CD14-positive monocyte (primary cell): ENCODE measurements around the gene PDLIM5. TPM values are rescaled to one million over a fixed set of nuclear protein-coding genes. Genes with fewer than 3 reads are reported as not detected.

Experiments used
- DNase-seq, 3 donors: peaks; one replicate each; pipeline ENCODE4 v3.0.0-alpha.2; 2011 to 2022
- H2AFZ ChIP-seq: 2 replicates; pipeline ENCODE4 v1.6.0; 2012; ENCODE audit warnings: mild to moderate bottlenecking, low read depth, low read length, inconsistent platforms; ENCODE audit not compliant: insufficient read depth, poor library complexity, severe bottlenecking
- H3K27ac ChIP-seq, 2 donors: 1 replicate in 1 of 2; 2 replicates in 1 of 2; pipeline ENCODE4 v1.5.1; 2012 to 2013; ENCODE audit warnings: low read length in 2 of 2, control low read depth in 1 of 2, inconsistent platforms in 1 of 2, low read depth in 1 of 2, mild to moderate bottlenecking in 1 of 2
- H3K27me3 ChIP-seq, 2 donors: one replicate each; pipeline versions ENCODE4 v1.6.0 to v1.6.1; 2011 to 2013; ENCODE audit warnings: low read length in 2 of 2; ENCODE audit not compliant: control insufficient read depth in 2 of 2, insufficient read depth in 2 of 2
- H3K36me3 ChIP-seq, 2 donors: replicated peaks in 1 of 2; 1 replicate in 1 of 2; 2 replicates in 1 of 2; pipeline versions ENCODE4 v1.5.1 to v1.6.1; 2012 to 2013; ENCODE audit warnings: low read length in 2 of 2, control low read depth in 1 of 2, inconsistent platforms in 1 of 2, mild to moderate bottlenecking in 1 of 2; ENCODE audit not compliant: insufficient read depth in 2 of 2, control insufficient read depth in 1 of 2
- H3K4me1 ChIP-seq, 2 donors: 1 replicate in 1 of 2; 2 replicates in 1 of 2; pipeline versions ENCODE4 v1.5.1 to v1.6.1; 2012 to 2013; ENCODE audit warnings: low read length in 2 of 2, control low read depth in 1 of 2, inconsistent platforms in 1 of 2, mild to moderate bottlenecking in 1 of 2, moderate library complexity in 1 of 2; ENCODE audit not compliant: insufficient read depth in 2 of 2, control insufficient read depth in 1 of 2
- H3K4me2 ChIP-seq: replicated peaks from 2 replicates; pipeline ENCODE3; 2012; ENCODE audit warnings: low read length, moderate library complexity, mild to moderate bottlenecking; ENCODE audit not compliant: poor library complexity, severe bottlenecking; ENCODE audit errors: extremely low read depth
- H3K4me3 ChIP-seq, 3 experiments: fragments of 200-600 bp in 1 of 3; sonication (generic) in 1 of 3; replicated peaks in 1 of 3; 1 replicate in 2 of 3; 2 replicates in 1 of 3; pipeline ENCODE4 v1.5.1; 2011 to 2013; ENCODE audit warnings: low read length in 3 of 3, mild to moderate bottlenecking in 3 of 3, control low read depth in 2 of 3, low read depth in 2 of 3, inconsistent platforms in 1 of 3, moderate library complexity in 1 of 3
- H3K79me2 ChIP-seq: 2 replicates; pipeline ENCODE4 v1.6.0; 2012; ENCODE audit warnings: mild to moderate bottlenecking, control low read depth, inconsistent platforms, low read length, moderate library complexity; ENCODE audit not compliant: insufficient read depth
- H3K9ac ChIP-seq: 2 replicates; pipeline ENCODE4 v1.6.0; 2017; ENCODE audit warnings: low read length, mild to moderate bottlenecking; ENCODE audit not compliant: insufficient read depth, poor library complexity, severe bottlenecking
- H3K9me3 ChIP-seq, 2 donors: replicated peaks in 1 of 2; 1 replicate in 1 of 2; 2 replicates in 1 of 2; pipeline versions ENCODE4 v1.5.1 to v1.6.1; 2012 to 2013; ENCODE audit warnings: low read length in 2 of 2, control low read depth in 1 of 2; ENCODE audit not compliant: control insufficient read depth in 1 of 2, insufficient read depth in 1 of 2
- H4K20me1 ChIP-seq: 2 replicates; pipeline ENCODE4 v1.6.0; 2012; ENCODE audit warnings: mild to moderate bottlenecking, low read length, control low read depth, moderate library complexity; ENCODE audit not compliant: insufficient read depth
- H3K27ac Mint-ChIP-seq, 7 donors: one replicate each; pipeline ENCODE4 v1.8.0; 2020; ENCODE audit warnings: mild to moderate bottlenecking in 7 of 7, mixed read lengths in 7 of 7, moderate library complexity in 6 of 7, inconsistent platforms in 2 of 7
- H3K27me3 Mint-ChIP-seq, 3 donors: one replicate each; pipeline ENCODE4 v1.8.0; 2021 to 2022; ENCODE audit warnings: low read depth in 3 of 3, mild to moderate bottlenecking in 3 of 3, mixed read lengths in 3 of 3, moderate library complexity in 3 of 3, inconsistent platforms in 1 of 3
- H3K36me3 Mint-ChIP-seq, 2 donors: one replicate each; pipeline ENCODE4 v1.8.0; 2020; ENCODE audit warnings: mixed read lengths in 2 of 2, inconsistent platforms in 1 of 2, mild to moderate bottlenecking in 1 of 2
- H3K4me1 Mint-ChIP-seq: one replicate; pipeline ENCODE4 v1.8.0; 2020; ENCODE audit warnings: mild to moderate bottlenecking, mixed read lengths
- H3K4me3 Mint-ChIP-seq, 2 donors: one replicate each; pipeline ENCODE4 v1.8.0; 2020; ENCODE audit warnings: mild to moderate bottlenecking in 2 of 2, mixed read lengths in 2 of 2, moderate library complexity in 1 of 2
- H3K9me3 Mint-ChIP-seq, 7 donors: one replicate each; pipeline ENCODE4 v1.8.0; 2020 to 2022; ENCODE audit warnings: mixed read lengths in 7 of 7, mild to moderate bottlenecking in 6 of 7, moderate library complexity in 6 of 7, inconsistent platforms in 2 of 7
- WGBS: methylation state at CpG from one replicate; pipeline ENCODE4 v1.1.5; 2013; ENCODE audit warnings: missing lambda C conversion rate; ENCODE audit not compliant: insufficient coverage; 5-methylcytosine and 5-hydroxymethylcytosine counted together
- intact Hi-C, 2 donors: fragments of 100-400 bp; cut with micrococcal nuclease; formaldehyde crosslinking; loops; one replicate each; pipeline versions ENCODE4 v1.15.0 to v1.15.1; 2023
- polyA plus RNA-seq, 3 donors: library from polyadenylated mRNA; depleted of rRNA in 1 of 3; unstranded in 2 of 3; stranded (reverse) in 1 of 3; fragments of 300-500 nt in 2 of 3; fragments of >200 nt in 1 of 3; fragmentation: Illumina TruSeq in 2 of 3; gene quantifications; 1 replicate in 2 of 3; 2 replicates in 1 of 3; pipeline ENCODE4 v1.2.3, GENCODE V29; 2012 to 2021
- TF ChIP-seq, protein P1 (sequence below): fragments of 200-600 bp; IDR thresholded peaks from one replicate; pipeline ENCODE4 v1.8.0; 2022; ENCODE audit warnings: antibody characterized with exemption, mild to moderate bottlenecking

PDLIM5 gene
- polyA plus RNA-seq, 3 donors, result 75.3 to 105 (median 80.9) TPM

DNA sequence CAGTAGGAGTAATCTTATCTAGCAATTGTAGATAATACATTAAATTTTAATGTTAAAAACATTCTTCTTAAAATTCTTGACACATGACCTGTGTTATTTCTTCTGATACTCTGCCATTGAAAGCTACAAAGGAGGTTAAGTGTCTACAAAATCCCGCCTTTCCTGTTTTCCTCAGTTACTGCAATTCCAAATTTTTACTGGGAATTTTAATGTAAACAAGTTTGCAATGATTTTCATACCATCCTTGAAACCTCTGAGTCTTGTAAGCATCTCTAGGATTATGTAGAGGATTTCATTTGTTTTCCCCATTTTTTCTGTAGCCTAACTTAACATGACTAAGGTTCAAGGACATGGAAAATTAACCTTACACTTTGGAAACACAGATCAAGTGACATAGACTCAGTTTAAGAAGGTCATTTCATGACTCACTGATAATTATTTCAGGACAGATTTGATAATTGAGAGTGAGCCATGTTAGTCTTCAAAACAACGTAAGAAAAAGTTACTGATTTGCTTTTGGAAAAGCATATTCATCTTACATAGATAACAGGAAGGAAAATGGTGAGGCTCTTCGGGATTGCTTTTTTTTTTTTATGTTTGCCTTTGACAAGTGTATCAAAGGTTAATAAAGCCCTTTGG is 39.6 kb upstream of the PDLIM5 start:
- WGBS, result no CpG with 5 or more reads among the region's 3 CpGs
- H2AFZ ChIP-seq, result no peak overlapping the region
- H3K9ac ChIP-seq, result no peak overlapping the region
- H3K9me3 Mint-ChIP-seq, result peaks cover 0 to 10% (median 3%) of the 10 kb centered on the region in 7 donors
- TF ChIP-seq, protein P1, sequence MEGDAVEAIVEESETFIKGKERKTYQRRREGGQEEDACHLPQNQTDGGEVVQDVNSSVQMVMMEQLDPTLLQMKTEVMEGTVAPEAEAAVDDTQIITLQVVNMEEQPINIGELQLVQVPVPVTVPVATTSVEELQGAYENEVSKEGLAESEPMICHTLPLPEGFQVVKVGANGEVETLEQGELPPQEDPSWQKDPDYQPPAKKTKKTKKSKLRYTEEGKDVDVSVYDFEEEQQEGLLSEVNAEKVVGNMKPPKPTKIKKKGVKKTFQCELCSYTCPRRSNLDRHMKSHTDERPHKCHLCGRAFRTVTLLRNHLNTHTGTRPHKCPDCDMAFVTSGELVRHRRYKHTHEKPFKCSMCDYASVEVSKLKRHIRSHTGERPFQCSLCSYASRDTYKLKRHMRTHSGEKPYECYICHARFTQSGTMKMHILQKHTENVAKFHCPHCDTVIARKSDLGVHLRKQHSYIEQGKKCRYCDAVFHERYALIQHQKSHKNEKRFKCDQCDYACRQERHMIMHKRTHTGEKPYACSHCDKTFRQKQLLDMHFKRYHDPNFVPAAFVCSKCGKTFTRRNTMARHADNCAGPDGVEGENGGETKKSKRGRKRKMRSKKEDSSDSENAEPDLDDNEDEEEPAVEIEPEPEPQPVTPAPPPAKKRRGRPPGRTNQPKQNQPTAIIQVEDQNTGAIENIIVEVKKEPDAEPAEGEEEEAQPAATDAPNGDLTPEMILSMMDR, result no peak
- no peak overlapping the region for H3K27ac Mint-ChIP-seq
- H3K36me3 Mint-ChIP-seq, result no peaks in the 10 kb centered on the region
- no peak overlapping the region for H3K27ac ChIP-seq
- H3K4me3 Mint-ChIP-seq, result no peak overlapping the region
- H3K4me1 ChIP-seq, result no peaks in the 10 kb centered on the region
- no peak overlapping the region for H3K4me3 ChIP-seq
- no peaks in the 10 kb centered on the region for H4K20me1 ChIP-seq
- H3K27me3 ChIP-seq, result no peaks in the 10 kb centered on the region
- H3K36me3 ChIP-seq, result no peaks in the 10 kb centered on the region
- DNase-seq, result no peak
- H3K27me3 Mint-ChIP-seq, result peaks cover 0 to 5% (median 2%) of the 10 kb centered on the region in 3 donors
- H3K79me2 ChIP-seq, result no peaks in the 10 kb centered on the region
- intact Hi-C loops, result no loop called here
- H3K4me2 ChIP-seq, result no peak overlapping the region
- H3K9me3 ChIP-seq, result no peaks in the 10 kb centered on the region
- peaks cover 3% of the 10 kb centered on the region for H3K4me1 Mint-ChIP-seq

DNA sequence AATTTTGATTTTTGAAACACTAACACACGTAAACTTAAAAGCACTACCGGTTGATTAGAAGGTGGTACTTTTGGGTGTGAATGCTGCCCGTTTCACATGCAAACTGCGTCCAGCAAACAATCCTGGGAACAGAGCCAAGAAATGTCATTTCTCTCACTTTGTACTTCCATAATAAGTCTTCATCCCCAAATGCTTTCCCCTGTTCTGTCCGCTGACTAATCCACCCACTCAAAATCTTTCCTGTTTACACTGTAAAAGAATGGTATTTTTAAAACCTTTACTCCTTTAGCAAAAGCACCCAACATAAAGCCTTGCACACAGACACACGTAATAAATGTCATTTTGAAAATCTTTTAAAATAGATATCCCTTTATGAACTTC is 39.1 kb upstream of the PDLIM5 start:
- H3K27ac Mint-ChIP-seq, result no peak overlapping the region
- H3K4me1 Mint-ChIP-seq, result peaks cover 3% of the 10 kb centered on the region
- H3K9me3 Mint-ChIP-seq, result peaks cover 0 to 12% (median 3%) of the 10 kb centered on the region in 7 donors
- Histone ChIP-seq H3K9ac (no peak overlapping the region), H3K36me3 (no peaks in the 10 kb centered on the region), H4K20me1 (no peaks in the 10 kb centered on the region), H2AFZ (no peak overlapping the region), H3K4me3 (no peak overlapping the region), H3K9me3 (no peaks in the 10 kb centered on the region), H3K79me2 (no peaks in the 10 kb centered on the region), H3K27ac (no peak overlapping the region), H3K4me2 (no peak overlapping the region), H3K27me3 (no peaks in the 10 kb centered on the region), H3K4me1 (no peaks in the 10 kb centered on the region)
- intact Hi-C loops, result no loop called here
- peaks cover 0 to 5% (median 2%) of the 10 kb centered on the region in 3 donors for H3K27me3 Mint-ChIP-seq
- WGBS, result no CpG with 5 or more reads among the region's 6 CpGs
- DNase-seq, result no peak
- H3K36me3 Mint-ChIP-seq, result no peaks in the 10 kb centered on the region
- TF ChIP-seq, protein P1, result no peak
- H3K4me3 Mint-ChIP-seq, result no peak overlapping the region
